ENCODE measurements around the gene DUSP11.
"Not testable (repeated sequence)": the region's sequence is repeated elsewhere in the genome, so short reads cannot be mapped to it uniquely, and the experiment has no call there.

The DUSP11 gene

GRCh38 chr2:73779467-73780236, at the start of gene DUSP11:
TSS of gene DUSP11 (minus strand) at chr2:73780103. CDS start at chr2:73779974, 129 bp downstream.
- DNase-seq: peak; percentile 89 to 93

GRCh38 chr2:73828818-73829570, 49.1 kb upstream of the DUSP11 start, which contains the start of gene STAMBP:
TSS of gene STAMBP (plus strand) at chr2:73828961. CDS start at chr2:73830857, 1,896 bp downstream.
- DNase-seq: peak; percentile 91 to 93

GRCh38 chr2:73828389-73828817, 48.5 kb upstream of the DUSP11 start:
- no peak for DNase-seq

- no peak for DNase-seq
Observed at GRCh38 chr2:73827660-73828388, 47.9 kb upstream of the DUSP11 start.

GRCh38 chr2:73827018-73827417, 47.1 kb upstream of the DUSP11 start:
- DNase-seq: peak; percentile 66 to 82

- no peak for DNase-seq
Observed at GRCh38 chr2:73825408-73825807, 45.5 kb upstream of the DUSP11 start.

GRCh38 chr2:73823916-73824523, 44.1 kb upstream of the DUSP11 start:
- DNase-seq: peak; percentile 67 to 69

- DNase-seq: no peak
Observed at GRCh38 chr2:73823416-73823815, 43.5 kb upstream of the DUSP11 start.

- no peak for DNase-seq
Observed at GRCh38 chr2:73822991-73823390, 43.1 kb upstream of the DUSP11 start.

GRCh38 chr2:73822276-73822675, 42.4 kb upstream of the DUSP11 start:
- no peak for DNase-seq

- no peak for DNase-seq
Observed at GRCh38 chr2:73821669-73822068, 41.8 kb upstream of the DUSP11 start.

GRCh38 chr2:73821227-73821626, 41.3 kb upstream of the DUSP11 start:
- no peak for DNase-seq

GRCh38 chr2:73818296-73818695, 38.4 kb upstream of the DUSP11 start:
- DNase-seq: no peak

- DNase-seq: no peak
Observed at GRCh38 chr2:73812635-73813034, 32.7 kb upstream of the DUSP11 start.

GRCh38 chr2:73811878-73812277, 32.0 kb upstream of the DUSP11 start:
- DNase-seq: no peak

- DNase-seq: not testable (repeated sequence)
Observed at GRCh38 chr2:73783883-73784282, 4.0 kb upstream of the DUSP11 start, which contains the start of gene C2orf78. TSS of gene C2orf78 (plus strand) at chr2:73784183. CDS start at chr2:73784310, 127 bp downstream.

- DNase-seq: not testable (repeated sequence)
Observed at GRCh38 chr2:73783402-73783801, 3.5 kb upstream of the DUSP11 start.

GRCh38 chr2:73780237-73780582, 307 bp upstream of the DUSP11 start:
- DNase-seq: no peak

- not testable (repeated sequence) for DNase-seq
Observed at GRCh38 chr2:73778867-73779466, 936 bp downstream of the DUSP11 start.

- DNase-seq: no peak
Observed at GRCh38 chr2:73776869-73777519, 2.9 kb downstream of the DUSP11 start.

- no peak for DNase-seq
Observed at GRCh38 chr2:73776381-73776780, 3.5 kb downstream of the DUSP11 start.

GRCh38 chr2:73772819-73773218, 7.1 kb downstream of the DUSP11 start:
- no peak for DNase-seq

All from AML-193 (cell line).